Tibial artery (tissue), 4 donors: Measurements from ENCODE around the gene BAHCC1.

Experiments used
- DNase-seq, 2 donors: peaks; one replicate each; pipeline ENCODE4 v3.0.0-alpha.2; 2019
- H3K27ac ChIP-seq, 2 donors: fragments of 200-600 bp; sonication (generic) in 1 of 2; 1 replicate in 1 of 2; 2 replicates in 1 of 2; pipeline ENCODE4 v1.5.1; 2018 to 2019; ENCODE audit warnings: mild to moderate bottlenecking in 1 of 2
- H3K27me3 ChIP-seq, 2 donors: fragments of 200-600 bp; sonication (generic) in 1 of 2; one replicate each; pipeline versions ENCODE4 v1.5.1 to v1.6.0; 2016 to 2019
- H3K36me3 ChIP-seq, 3 donors: fragments of 200-600 bp; sonication (generic) in 2 of 3; one replicate each; pipeline ENCODE4 v1.5.1; 2016 to 2019; ENCODE audit warnings: mild to moderate bottlenecking in 2 of 3
- H3K4me1 ChIP-seq, 4 donors: fragments of 200-600 bp; sonication (generic) in 2 of 4; 1 replicate in 3 of 4; 2 replicates in 1 of 4; pipeline ENCODE4 v1.5.1; 2016 to 2019
- H3K4me3 ChIP-seq, 2 donors: fragments of 200-600 bp; sonication (generic) in 1 of 2; 1 replicate in 1 of 2; 2 replicates in 1 of 2; pipeline ENCODE4 v1.5.1; 2018 to 2019; ENCODE audit warnings: mild to moderate bottlenecking in 2 of 2
- H3K9me3 ChIP-seq, 3 donors: fragments of 200-600 bp; sonication (generic) in 1 of 3; one replicate each; pipeline ENCODE4 v1.5.1; 2016 to 2019
- intact Hi-C: fragments of 100-400 bp; cut with DNase I; formaldehyde crosslinking; loops from one replicate; pipeline ENCODE4 v1.15.0; 2023; ENCODE audit warnings: low total_unique reads
- TF ChIP-seq, protein P1 (sequence below), 2 experiments: fragments of 200-600 bp in 1 of 2; fragments of 450-650 bp in 1 of 2; IDR thresholded peaks; one replicate each; pipeline ENCODE4 v1.5.1; 2017 to 2019; ENCODE audit warnings: antibody characterized with exemption in 2 of 2, mild to moderate bottlenecking in 1 of 2, moderate library complexity in 1 of 2

Gene BAHCC1

DNA sequence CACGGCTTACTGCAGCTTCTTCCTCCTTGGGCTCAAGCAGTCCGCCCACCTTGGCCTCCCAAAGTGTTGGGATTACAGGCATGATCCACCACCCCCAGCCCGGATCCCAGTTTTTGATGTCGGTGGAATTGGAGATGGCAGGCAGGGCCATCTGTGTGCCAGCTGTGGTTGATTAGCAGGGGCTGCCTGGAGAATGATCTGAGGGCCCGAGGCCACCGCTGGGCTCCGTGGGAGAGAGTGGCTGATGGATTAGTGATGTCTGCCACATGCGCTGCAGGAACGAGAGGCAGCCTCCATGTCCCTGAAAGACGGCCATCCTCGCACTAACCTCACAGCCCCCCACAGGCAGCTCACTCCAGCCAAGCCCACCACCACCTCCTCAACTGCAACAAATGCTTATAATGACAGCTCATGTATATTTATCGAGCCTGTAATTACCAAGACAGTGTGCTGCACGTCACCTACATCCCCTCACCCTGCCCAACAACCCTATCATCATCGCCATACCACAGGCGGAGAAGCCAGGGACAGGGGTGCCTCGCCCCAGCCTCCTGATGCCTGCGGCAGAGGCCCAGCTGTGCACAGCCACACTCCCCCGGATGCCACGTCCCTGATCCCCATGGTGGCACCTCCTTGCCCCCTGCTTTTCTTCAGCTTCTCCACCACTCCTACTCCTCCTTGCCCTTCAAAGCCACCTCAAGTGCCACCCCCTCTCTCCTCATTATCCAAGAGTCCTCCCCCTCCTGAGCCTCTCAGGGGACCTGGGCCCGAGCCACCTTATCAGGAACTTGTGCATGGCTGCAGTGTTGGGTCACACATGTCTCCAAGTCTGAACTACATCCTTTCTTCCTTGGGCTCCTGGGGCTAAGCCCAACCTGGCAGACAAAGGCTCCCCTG is 84.2 kb downstream of the BAHCC1 start:
- no peaks in the 10 kb centered on the region for H3K36me3 ChIP-seq
- no peaks in the 10 kb centered on the region for H3K9me3 ChIP-seq
- TF ChIP-seq, protein P1, sequence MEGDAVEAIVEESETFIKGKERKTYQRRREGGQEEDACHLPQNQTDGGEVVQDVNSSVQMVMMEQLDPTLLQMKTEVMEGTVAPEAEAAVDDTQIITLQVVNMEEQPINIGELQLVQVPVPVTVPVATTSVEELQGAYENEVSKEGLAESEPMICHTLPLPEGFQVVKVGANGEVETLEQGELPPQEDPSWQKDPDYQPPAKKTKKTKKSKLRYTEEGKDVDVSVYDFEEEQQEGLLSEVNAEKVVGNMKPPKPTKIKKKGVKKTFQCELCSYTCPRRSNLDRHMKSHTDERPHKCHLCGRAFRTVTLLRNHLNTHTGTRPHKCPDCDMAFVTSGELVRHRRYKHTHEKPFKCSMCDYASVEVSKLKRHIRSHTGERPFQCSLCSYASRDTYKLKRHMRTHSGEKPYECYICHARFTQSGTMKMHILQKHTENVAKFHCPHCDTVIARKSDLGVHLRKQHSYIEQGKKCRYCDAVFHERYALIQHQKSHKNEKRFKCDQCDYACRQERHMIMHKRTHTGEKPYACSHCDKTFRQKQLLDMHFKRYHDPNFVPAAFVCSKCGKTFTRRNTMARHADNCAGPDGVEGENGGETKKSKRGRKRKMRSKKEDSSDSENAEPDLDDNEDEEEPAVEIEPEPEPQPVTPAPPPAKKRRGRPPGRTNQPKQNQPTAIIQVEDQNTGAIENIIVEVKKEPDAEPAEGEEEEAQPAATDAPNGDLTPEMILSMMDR (IDR thresholded peaks at IDR 0.05) = no peak
- H3K27ac ChIP-seq = no peak overlapping the region
- peaks cover 0 to 7% of the 10 kb centered on the region in 2 donors for H3K27me3 ChIP-seq
- peaks cover 0 to 35% (median 30%) of the 10 kb centered on the region in 4 donors for H3K4me1 ChIP-seq
- no peak for DNase-seq
- H3K4me3 ChIP-seq = no peak overlapping the region
- intact Hi-C loops = loop anchor here (5.0 kb wide), 3 partner anchors 87 to 227 kb away; no protein-coding TSS in a partner anchor

DNA sequence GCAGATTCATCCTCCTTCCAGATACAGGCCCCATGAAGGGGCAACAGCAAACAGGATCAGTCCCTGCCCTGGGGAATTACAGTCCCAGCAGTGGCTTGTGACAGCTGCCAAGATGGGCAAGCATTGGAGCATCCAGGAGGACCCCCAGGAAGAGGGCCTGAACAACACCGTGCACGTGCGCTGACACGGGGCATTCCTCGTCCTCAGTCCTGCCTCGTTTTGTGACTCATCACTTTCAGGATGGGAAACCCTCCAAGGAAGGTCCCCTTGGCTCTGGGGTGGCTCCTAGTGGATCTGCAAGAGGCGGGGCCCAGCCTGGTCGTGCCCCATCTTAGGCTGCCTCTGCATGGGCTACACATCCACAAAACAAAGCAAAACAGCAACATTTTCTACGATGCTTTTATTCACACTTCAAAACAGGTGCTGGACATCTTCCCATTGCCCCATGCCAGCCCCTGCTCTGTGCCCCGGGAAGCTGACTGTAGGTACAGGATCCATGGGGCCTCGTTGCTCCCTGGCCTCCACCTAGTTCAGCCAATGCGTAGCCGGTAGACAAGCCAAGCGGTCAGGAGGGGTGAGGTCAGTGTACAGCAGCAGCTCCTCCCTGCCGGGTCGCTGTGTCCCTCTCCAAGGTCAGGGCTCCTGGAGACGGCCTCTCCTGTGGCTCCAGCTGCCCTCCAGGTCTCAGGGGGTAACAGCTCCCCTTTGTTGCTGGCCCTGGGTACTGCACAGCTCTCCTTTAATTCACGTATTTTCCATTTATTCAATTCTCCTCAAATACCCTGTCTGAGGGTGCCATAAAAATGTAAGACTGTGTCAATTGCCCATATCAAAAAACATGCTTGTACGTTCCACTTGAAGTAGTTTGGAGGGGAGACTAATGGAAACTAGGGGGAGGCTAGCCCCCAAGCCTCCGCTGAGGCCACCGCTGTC is 85.1 kb downstream of the BAHCC1 start:
- Histone ChIP-seq H3K9me3 (no peaks in the 10 kb centered on the region), H3K4me3 (no peak overlapping the region), H3K36me3 (no peaks in the 10 kb centered on the region), H3K4me1 (peaks cover 0 to 41% (median 35%) of the 10 kb centered on the region in 4 donors), H3K27ac (no peak overlapping the region), H3K27me3 (peaks cover 0 to 7% of the 10 kb centered on the region in 2 donors)
- TF ChIP-seq, protein P1 (IDR thresholded peaks at IDR 0.05) = no peak
- intact Hi-C loops = loop anchor here (5.0 kb wide), 3 partner anchors 88 to 228 kb away; no protein-coding TSS in a partner anchor
- DNase-seq = peak; percentile 58 to 79

DNA sequence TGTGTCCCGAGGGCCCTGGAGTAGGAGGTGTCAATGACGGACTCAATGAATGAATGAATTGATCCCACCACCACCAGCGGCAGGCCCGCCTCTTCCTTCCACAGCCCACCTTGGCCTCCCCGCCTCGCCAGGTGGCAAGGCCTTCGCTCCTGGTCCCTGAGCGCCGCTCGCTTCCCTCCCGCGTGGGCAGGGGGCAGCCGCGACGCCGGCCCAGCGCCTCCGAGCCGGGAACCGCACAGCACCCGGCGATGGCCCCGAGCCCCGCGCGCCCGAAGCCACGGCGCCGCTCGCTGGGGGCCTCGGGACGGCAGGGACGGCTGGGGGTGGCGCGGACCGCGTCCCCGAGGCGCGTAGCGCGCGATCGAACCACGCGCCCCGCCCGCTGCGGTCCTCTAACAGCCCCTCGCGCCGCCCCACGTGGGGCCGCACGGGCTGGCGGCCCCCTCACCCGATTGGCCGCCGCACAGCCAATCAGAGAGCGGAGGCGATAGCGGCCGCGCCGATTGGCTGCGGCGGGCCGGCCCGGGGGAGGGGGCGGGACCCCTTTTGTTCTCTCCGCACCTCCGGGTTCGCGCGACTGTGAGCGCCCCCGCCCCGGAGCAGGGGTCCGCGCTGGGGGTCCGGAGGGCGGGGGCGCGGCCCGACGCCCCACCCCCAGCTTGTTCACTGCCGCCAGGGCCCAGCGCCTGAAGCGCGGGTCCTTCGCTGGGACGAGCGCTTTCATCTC is 86.0 kb downstream of the BAHCC1 start:
- no peaks in the 10 kb centered on the region for H3K9me3 ChIP-seq
- H3K36me3 ChIP-seq = no peaks in the 10 kb centered on the region
- peak overlapping the region; percentile 47 to 58 for H3K4me3 ChIP-seq
- TF ChIP-seq, protein P1 (IDR thresholded peaks at IDR 0.05) = no peak
- no peak overlapping the region for H3K27ac ChIP-seq
- DNase-seq = peak; percentile 66 to 84
- peaks cover 0 to 7% of the 10 kb centered on the region in 2 donors for H3K27me3 ChIP-seq
- peaks cover 0 to 41% (median 35%) of the 10 kb centered on the region in 4 donors for H3K4me1 ChIP-seq
- intact Hi-C loops = loop anchor here (5.0 kb wide), 3 partner anchors 89 to 229 kb away; no protein-coding TSS in a partner anchor

DNA sequence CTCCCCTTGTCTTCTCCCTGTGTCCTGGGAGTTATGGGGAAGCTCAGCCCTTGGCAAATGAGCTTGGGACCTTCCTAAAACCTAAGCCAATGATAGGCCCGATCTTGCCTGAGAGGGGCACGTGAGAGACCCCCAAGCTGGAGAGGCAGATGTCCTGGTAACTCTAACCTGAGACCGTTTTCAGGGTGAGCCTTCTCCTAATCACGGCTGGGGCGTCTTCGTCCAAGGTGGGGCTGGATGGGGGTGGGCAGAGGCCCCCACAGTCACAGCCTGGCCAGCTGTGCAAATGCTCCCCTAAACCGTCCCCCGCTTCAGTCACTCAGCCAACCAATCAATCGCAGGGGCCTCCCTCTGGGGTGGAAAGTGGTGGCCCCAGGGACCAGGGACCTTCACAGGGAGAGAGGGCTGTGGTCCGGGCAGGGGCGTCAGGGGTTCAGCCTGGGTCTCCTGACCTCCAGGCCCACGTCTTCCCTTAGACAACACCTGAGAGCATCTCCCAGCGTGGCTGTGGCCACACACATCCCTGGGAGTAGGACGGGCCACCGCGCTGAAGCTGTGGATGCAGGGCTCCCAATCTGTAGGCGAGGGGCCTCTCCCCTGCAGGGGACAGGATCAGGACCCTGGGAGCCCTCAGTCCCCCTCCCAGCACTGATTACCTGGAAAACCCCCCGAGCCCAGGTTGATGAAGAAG is 86.7 kb downstream of the BAHCC1 start:
- TF ChIP-seq, protein P1 (IDR thresholded peaks at IDR 0.05) = no peak
- peaks cover 0 to 41% (median 35%) of the 10 kb centered on the region in 4 donors for H3K4me1 ChIP-seq
- peak overlapping the region; percentile 47 to 58 for H3K4me3 ChIP-seq
- intact Hi-C loops = loop anchor here (5.0 kb wide), 3 partner anchors 90 to 230 kb away; no protein-coding TSS in a partner anchor
- DNase-seq = no peak
- no peaks in the 10 kb centered on the region for H3K9me3 ChIP-seq
- H3K27me3 ChIP-seq = peaks cover 0 to 7% of the 10 kb centered on the region in 2 donors
- H3K36me3 ChIP-seq = no peaks in the 10 kb centered on the region
- H3K27ac ChIP-seq = no peak overlapping the region
